HG03457 (cell line): Measurements from ENCODE around the gene CRIP1.

Source experiments
- ATAC-seq: cut with Tn5 transposase; IDR thresholded peaks from one replicate; pipeline ENCODE4 v1.9.1; 2021; ENCODE audit warnings: moderate number of reproducible peaks; ENCODE audit not compliant: unreplicated experiment

Gene CRIP1

DNA sequence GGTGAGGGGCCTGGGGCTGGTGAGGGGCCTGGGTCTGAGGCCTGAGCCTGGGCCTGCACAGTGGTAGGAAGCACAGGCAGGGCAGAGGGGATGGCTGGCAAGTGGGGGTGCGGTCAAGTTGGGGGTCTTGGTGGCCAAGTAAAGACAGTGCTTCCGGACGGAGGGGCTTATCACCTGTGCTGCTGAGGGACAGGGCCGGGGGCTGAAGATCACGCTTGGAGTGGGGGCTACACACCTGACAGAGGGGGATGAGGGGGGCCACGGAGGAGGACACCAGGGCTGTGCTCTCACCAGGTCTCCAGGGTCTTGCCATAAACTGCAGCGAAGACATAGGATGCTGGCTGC lies 16.6 kb downstream of the CRIP1 start:
- ATAC-seq = no peak

DNA sequence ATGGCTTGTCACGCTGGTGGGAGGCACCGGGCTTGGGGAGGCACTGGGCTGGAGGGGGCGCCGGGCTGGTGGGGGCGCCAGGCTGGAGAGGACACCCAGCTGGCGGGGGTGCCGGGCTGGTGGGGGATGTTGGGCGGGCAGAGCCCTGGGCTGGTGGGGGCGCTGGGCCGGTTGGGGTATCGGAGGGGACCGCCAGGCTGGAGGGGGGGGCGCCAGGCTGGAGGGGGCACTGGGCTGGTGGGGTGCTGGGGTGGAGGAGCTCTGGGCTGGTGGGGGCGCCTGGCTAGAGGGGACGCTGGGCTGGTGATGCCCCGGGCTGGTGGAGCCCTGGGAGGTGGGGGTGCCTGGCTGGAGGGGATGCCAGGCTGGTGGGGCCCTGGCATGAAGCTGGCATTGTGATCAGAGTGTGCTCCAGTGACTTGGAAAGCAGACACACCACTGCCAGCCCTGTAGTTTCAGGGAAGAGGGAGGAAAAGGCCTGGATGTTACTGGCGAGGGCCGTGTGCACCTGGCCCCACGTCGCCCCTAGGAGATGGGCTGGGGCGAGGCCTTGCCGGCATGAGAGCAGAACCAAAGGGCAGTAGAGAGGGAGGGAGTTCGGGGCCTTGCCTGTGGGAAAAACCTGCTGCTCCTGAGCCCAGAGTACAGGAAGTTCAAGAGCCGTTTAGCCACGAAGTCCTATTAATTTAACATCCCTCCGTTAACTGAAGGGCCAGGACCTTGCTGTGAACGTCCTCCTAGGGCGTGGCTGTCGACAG lies 17.4 kb downstream of the CRIP1 start:
- ATAC-seq = no peak

DNA sequence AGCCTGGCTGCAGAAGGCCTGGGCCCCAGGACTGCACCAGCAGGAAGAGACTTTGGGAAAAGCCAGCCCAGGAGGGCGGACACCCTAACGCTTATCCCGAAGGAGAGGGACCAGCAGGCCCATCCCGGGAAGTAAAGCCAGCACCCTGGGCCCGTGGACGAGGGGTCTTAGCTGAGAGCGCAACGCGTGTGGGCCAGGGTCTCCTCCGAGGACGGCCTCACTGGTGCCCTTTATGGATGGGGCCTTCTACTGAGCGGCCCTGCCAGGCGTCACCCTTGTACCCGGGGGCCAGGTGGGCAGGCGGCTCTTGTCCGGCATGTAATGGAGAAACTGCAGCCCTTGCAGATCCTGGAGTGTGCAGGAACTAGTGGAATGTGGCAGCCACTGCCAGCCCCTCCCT lies 18.4 kb downstream of the CRIP1 start:
- no peak for ATAC-seq

DNA sequence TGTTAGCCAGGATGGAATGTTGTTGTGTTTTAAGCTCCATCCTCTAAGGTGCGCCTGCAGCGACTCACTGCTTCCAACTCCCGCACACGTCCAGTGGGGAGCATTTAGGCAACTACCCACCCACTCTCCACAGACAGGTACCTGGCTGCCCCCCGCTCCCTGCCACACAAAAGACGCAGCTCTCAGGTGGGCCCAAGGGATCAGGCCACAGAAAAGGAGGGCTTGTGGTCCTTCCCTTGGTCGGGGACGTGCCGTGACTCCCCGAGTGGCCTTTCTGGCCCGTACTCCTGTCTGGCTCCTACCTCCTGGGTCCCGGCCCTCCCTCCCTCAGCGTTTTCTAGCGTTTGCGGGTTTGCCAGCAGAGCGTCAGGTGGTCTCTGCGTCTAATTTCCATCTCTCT lies 20.6 kb downstream of the CRIP1 start:
- ATAC-seq = no peak

DNA sequence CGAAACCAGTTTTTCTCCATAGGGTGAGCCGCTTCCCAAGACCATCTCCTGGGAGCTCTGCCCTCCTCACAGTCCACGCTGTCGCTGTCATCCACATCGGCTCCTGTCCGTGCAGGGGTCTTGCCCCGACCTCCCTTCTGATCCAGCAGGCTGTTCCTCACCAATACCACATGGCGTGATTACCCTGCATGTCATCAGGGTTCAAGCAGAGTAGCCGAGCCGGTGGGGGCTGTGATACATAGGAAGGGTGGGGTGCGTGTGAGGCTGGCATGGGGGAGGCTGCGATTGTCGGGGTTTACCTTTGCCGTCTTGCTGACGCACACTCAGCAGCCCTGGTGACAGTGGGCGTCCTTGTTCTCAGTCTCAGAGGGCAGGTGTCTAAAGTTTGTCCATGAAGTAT lies 21.4 kb downstream of the CRIP1 start:
- no peak for ATAC-seq

DNA sequence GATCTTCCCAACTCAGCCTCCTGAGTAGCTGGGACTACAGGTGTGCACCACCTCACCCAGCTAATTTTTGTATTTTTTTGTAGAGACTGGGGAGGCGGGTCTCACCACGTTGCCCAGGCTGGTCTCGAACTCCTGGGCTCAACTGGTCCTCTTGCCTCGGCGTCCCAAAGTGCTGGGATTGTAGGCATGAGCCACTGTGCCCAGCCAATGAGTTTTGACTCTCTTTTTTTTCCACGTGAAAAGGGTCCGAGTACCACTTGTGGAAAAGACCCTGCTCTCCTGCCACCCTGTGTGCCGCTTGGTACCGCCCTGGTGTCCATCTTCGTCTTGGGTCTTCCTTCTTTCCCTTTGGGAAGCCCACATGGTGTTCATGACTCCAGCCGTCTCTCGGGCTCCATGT lies 21.9 kb downstream of the CRIP1 start:
- ATAC-seq = no peak

DNA sequence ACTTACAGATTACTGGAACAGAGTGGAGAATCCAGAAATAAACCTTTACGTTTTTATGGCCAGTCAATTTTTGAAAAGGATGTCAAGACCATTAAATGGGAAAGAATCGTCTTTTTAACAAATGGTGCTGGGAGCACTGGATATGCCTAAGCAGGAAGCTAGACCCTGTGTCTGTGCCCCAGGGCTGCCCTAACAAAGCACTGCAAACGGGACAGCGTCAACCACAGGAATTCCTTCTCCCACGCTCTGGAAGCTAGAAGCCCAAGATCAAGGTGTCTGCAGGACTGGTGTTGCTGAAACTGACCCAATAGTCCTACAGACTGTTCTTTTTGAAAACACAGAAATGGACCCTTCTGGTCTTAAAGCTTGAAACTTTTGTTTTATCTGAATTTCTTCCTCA lies 30.4 kb downstream of the CRIP1 start:
- ATAC-seq = no peak

DNA sequence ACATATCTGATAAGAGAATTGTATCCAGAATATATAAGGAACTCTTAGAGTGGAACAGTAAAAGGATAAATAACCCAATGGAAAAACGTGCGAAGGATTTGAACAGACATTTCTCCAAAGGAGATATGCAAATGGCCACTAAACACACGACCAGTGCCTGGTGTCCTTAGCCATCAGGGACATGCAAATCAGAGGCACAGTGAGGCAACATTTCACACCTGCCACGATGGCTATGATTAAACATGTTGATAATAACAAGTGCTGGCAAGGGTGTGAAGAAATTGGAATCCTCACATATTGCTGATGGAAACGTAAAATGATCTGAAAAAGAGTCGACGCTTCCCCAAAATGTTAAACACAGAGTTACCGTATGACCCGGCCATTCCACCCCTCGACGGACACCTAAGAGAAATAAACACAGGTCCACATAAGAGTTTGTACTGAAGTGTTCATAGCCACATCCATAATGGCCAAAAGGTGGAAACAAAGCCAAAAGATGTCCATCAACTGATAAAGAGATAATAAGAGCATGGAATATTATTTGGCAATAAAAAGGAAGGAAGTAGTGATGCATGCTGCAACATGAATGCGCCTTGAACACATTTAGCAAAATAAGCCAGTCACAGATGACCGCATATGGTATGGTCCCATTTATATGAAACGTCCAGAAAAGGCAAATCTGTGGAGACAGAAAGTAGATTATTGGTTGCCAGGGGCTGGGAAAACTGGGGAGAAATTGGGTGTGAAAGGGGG lies 33.4 kb downstream of the CRIP1 start:
- no peak for ATAC-seq

DNA sequence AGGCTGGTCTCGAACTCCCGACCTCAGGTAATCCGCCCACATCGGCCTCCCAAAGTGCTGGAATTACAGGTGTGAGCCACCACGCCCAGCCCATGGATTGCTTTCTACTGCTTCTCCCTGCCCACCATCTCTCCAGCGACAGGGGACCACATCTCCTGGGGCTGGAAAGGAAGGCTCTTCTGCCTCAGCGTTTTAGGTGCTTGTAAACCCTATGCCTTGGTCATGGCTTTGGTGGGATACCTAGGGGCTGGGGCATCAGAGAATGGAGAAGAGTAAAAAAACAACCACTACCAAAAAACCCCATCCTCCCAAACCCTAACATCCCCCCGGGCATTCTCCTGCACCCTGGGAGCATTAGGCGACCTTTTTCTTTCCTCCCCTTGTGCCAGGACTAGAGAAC lies 38.6 kb downstream of the CRIP1 start:
- ATAC-seq = no peak

DNA sequence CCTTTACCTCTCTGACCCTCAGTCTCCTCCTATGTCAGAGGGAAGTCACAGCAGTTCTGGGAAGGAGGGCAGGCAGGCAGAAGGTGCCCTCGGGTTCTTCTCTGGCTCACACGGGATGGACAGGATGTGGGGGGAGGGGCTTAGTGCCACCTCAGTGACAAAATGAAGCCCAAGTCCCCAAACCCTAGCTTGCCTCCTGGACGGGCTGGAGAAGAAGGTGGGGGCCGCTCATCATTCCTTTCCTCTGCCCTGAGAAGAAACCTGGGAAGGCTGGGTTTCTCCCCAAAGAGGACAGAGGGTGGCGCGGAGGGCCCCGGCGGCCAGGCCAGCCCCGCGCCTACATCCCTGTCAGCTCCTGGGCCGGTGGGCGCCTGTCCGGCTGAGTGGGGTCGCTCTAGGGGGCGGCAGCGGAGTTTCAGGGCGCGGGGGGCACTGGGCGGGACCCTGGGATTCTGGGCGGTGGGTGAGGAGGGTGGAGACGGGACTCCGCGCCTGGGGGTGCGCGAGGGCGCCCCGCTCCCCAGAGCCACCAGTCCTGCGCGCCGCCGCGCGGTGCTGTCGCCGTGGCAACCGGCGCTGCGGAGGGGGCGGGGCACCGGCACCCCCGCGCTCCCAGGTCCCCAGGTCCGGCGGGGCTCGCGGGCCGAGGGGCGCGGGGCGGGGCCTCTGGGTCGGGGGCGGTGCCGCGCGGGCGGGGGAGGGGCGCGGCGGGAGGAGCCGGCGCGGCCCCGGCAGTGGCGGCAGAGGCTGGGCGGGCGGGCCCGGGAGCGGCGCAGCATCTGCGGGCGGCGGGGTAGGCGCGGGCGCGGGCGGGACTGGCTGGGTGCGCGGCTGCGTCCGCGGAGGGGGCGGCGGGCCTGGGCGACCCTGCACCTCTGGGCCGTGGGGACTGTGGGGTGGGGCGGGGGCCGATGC lies 39.4 kb downstream of the CRIP1 start, which contains the start of gene TMEM121:
Gene TMEM121 (plus strand): TSS at position 723 of the 915 bp plus-strand sequence. CDS start 2,252 bp downstream, outside the sequence.
- no peak for ATAC-seq

DNA sequence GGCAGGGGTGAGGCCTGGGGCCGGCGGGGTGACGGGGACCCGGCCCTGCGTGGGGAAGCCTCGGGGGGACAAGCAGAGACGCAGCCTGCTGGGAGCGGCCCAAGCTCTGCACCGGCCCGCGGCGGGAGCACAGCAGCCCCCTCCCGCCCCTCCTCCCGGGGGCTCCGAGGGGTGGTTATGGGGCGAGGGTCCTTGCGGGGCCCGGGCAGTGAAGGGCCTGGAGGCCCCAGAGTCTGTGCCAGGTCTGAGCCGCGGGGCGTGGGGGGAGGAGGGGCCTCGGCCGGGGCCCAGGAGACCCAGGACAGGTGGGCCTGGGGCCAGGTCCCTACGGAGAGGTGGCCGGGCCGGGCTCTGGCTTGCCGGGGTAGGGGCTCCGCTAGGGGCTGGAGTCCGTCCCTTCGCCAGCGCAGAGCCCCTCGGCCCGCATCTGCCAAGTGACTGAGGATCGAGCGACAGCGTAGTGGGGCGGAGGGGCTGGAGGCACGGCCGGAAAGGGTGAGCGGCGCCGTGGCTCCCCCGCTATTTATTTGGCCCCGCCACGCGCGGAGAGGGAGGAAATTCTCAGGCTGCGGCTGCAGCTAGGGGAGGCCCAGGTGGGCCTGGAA lies 40.2 kb downstream of the CRIP1 start:
- no peak for ATAC-seq

DNA sequence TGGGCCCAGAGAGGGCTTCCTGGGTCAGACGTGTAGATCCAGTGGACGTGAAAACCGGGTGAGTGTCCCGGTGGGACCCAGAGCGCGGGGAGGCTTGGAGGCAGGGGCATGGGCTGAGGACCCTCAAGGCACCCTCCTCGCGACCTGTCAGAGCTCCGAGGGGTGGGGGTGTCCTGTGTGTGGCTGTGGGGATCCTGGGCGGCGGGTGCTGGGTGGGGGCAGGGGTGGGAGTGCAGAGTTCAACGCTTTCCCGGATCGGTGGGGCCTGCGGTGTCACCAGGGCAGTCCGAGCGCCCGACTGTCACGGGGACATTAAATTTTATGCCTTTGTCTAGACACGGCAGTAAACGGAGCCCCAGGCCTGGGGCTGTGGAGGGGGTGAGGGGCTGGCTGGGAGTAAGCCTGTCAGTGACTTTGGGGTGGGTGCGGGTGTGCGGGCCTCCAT lies 40.7 kb downstream of the CRIP1 start:
- no peak for ATAC-seq

DNA sequence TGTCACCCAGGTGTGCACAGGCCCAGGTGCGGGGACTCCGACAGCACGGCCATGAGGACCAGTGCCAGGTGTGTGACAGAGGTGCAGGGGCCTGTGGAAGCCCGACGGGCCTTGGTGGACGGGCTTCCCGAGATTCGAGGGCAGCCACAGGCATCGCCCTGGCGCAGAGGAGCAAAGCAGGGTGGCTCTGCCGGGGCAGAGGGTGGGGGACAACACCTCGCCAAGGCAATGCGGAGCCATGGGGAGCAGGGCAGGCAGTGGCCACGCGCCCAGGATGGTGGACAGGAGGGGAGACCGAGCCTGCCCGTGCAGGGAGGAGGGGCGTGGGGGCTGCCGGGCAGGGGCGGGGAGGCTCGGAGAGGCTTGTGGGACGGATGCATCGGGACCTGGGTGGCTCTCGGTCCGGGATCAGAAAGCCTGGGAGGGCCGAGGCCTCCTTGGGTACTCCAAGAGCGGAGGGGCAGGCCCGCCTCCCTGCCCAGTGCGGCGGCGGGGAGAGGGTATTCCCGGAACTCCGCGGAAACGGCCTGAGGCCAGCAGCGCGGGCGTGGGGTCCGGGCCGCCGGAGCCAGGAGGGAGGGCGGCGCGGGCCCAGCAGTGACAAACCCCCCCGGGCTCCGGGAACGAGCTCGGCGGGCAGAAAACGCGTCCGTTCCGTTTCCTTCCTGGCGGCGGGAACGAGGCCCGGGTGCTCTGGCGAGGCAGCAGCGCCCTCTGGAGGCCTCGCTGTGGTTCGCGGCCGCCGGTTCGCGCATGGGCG lies 41.3 kb downstream of the CRIP1 start:
- ATAC-seq = no peak

DNA sequence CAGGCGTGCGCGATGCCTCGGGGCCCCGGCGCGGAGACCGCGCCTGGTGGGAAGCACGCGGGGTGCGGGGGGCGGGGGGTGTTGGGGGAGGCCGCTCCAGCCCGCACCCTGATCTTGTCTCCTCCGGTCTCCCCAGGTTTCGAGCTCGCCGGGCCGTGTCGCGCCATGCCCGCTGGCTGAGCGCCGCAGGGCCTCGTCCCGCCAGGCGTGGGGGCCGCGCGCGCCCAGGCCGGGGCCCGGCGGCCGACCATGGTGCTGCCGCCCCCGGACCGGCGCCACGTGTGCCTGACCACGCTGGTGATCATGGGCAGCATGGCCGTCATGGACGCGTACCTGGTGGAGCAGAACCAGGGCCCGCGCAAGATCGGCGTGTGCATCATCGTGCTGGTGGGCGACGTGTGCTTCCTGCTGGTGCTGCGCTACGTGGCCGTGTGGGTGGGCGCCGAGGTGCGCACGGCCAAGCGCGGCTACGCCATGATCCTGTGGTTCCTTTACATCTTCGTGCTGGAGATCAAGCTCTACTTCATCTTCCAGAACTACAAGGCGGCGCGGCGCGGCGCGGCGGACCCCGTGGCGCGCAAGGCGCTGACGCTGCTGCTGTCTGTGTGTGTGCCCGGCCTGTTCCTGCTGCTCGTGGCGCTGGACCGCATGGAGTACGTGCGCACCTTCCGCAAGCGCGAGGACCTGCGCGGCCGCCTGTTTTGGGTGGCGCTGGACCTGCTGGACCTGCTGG lies 42.1 kb downstream of the CRIP1 start:
- no peak for ATAC-seq

DNA sequence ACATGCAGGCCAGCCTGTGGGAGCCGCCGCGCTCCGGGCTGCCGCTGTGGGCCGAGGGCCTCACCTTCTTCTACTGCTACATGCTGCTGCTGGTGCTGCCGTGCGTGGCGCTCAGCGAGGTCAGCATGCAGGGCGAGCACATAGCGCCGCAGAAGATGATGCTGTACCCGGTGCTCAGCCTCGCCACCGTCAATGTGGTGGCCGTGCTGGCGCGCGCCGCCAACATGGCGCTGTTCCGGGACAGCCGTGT lies 42.6 kb downstream of the CRIP1 start:
- ATAC-seq = no peak

DNA sequence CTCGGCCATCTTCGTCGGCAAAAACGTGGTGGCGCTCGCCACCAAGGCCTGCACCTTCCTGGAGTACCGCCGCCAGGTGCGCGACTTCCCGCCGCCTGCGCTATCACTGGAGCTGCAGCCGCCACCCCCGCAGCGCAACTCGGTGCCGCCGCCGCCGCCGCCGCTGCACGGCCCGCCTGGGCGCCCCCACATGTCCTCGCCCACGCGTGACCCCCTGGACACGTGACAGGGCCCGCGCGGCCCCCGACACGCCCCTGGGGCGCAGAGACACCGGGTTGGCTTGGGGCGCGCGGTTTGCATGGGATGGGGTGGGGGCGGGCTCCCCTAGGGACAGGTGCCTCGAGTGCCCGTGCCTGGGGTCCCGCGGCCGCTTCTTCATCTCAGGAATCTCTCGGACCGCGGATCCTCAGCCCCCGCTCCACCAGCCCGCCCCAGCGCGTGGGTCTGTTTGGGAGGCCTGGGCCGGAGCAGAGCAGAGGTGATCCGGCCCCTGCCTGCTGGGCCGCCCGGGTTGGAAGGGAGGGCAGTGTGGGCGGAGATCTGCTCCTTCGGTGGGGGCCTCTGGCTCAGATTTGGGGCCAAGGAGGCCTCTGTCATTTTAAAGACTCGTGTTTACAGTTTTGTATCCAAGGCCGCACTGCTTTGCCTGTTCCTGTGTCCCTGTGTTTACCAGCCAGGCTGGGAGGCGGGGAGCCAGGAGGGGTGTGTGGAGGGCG lies 43.0 kb downstream of the CRIP1 start:
- no peak for ATAC-seq

DNA sequence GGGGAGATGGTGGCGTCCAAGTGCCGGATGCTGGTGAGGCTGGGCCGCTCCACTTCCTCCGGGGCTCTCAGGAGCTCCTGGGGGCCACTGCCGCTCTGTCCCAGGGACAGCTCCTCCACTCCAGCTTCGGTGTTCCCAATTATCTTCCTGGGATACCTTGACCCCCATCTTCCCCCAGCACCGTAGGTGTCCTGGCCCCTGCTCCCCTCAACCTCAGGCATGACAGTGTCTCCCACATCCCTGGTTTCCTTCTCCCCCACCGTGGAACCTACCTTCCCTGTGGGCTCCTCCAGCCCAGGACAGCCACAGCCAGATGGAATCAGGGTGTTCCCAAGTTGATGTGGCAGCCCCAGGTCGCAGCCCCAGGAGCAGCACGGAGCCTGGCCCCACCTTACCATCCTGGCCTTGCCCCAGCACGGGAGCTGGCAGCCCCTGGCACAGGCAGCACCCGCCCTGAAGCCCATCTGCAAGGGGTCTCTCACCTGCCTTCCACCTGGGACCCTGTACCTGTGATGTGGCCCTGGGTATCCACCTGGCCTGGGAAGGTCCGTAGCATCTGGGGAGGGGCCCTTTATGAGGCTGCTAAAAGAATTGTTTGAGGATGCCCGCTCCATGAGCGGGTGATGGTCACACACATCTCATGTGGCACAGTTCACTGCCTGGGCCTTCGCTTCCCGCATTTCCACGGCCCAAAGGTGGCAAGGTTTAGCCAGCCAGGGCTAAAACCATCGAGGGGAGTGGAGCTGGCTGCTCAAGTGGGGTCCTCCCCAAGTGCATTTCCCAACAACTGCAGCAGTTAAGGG lies 43.8 kb downstream of the CRIP1 start:
- ATAC-seq = no peak

DNA sequence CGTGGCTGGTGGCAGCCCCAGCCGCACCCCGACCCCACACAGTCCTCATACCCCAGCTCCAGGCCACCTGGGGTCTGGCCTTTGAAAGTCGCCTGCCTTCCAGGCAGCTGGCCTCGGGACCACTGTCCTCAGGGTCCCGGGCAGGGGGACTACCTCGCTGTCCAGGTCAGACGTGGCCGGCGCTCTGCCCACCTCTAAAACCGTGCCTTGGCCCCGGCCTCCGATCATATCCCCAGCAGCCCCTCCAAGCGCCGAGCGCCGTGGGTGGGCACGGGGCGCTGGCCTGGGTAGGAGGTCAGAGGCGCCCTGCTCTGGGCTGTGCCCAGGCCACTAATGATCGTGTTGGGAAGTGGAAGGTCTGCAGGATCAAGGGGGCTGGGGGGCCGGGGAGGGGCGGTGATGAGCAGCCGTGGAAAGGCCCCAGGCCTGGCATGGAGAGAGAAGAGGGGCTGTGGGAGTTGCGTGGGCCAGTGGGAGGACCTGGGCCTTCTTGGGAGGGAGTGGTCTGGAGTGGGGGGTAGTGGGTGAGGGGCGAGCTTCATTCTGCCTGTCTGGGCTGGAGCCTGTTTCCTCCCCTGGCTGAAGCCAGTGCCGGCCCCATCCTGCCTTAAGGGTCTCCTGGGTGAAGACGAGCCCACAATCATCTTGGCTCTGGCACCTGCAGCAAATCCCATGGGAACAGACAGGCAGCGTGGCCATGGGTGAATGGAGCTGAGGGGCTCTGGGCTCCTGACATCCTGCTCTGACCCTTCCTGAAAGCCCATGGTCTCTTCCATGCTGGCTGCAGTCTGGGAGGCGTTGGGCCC lies 44.6 kb downstream of the CRIP1 start:
- ATAC-seq = no peak
